SK-N-SH (cell line): ENCODE results near the gene TUBB1. TPM values are rescaled to one million over a fixed set of nuclear protein-coding genes. Genes with fewer than 3 reads are reported as not detected.

ENCODE experiments used
- CTCF ChIA-PET: fragments of 300-600, 350-600 bp; formaldehyde crosslinking; extraction: SDS; loops from one replicate; lab custom pipeline; 2021; lab: Yijun Ruan, JAX
- POLR2A ChIA-PET: fragments of 350-600 bp; sonication (Branson Sonifier 250); formaldehyde crosslinking; extraction: SDS; loops from one replicate; lab custom pipeline; 2020; ENCODE audit warnings: antibody characterized with exemption, inconsistent platforms; lab: Yijun Ruan, JAX
- DNase-seq: peaks from one replicate; pipeline ENCODE4 v3.0.0; 2012
- H2AFZ ChIP-seq: fragments of 200-600 bp; sonication (generic); 2 replicates; pipeline ENCODE4 v1.8.1; 2016; ENCODE audit warnings: antibody characterized with exemption, mild to moderate bottlenecking, low read depth
- H3F3A ChIP-seq: fragments of 200-600 bp; sonication (generic); replicated peaks from 2 replicates; pipeline ENCODE3; 2016; ENCODE audit warnings: antibody characterized with exemption, mild to moderate bottlenecking; ENCODE audit not compliant: insufficient read depth
- H3K27ac ChIP-seq, 2 experiments: fragments of 200-500 bp in 1 of 2; fragments of 200-600 bp in 1 of 2; sonication (Bioruptor generic) in 1 of 2; sonication (generic), shearing (Covaris generic) in 1 of 2; 2 replicates each; pipeline versions ENCODE4 v1.5.1 to v1.6.1; 2014 to 2016; ENCODE audit warnings: low read depth in 2 of 2, inconsistent platforms in 1 of 2, low read length in 1 of 2, mild to moderate bottlenecking in 1 of 2, mixed read lengths in 1 of 2
- H3K27me3 ChIP-seq: fragments of 200-600 bp; sonication (generic), shearing (Covaris generic); 2 replicates; pipeline ENCODE4 v1.6.1; 2016; ENCODE audit warnings: mixed run types; ENCODE audit not compliant: insufficient read depth
- H3K36me3 ChIP-seq, 2 experiments: fragments of 200-500 bp in 1 of 2; fragments of 200-600 bp in 1 of 2; sonication (Bioruptor generic) in 1 of 2; sonication (generic) in 1 of 2; replicated peaks in 1 of 2; 2 replicates each; pipeline versions ENCODE3 to v1.5.1; 2014 to 2016; ENCODE audit warnings: low read length in 1 of 2, mild to moderate bottlenecking in 1 of 2; ENCODE audit not compliant: insufficient read depth in 2 of 2, control insufficient read depth in 1 of 2
- H3K4me1 ChIP-seq, 2 experiments: fragments of 200-500 bp in 1 of 2; fragments of 200-600 bp in 1 of 2; sonication (Bioruptor generic) in 1 of 2; sonication (generic), shearing (Covaris generic) in 1 of 2; 2 replicates each; pipeline versions ENCODE4 v1.5.1 to v1.6.1; 2014 to 2016; ENCODE audit warnings: low read depth in 1 of 2, low read length in 1 of 2, mixed run types in 1 of 2; ENCODE audit not compliant: insufficient read depth in 2 of 2, control insufficient read depth in 1 of 2
- H3K4me2 ChIP-seq: fragments of 200-600 bp; sonication (generic), shearing (Covaris generic); 2 replicates; pipeline ENCODE4 v1.6.1; 2017; ENCODE audit warnings: mixed run types
- H3K4me3 ChIP-seq, 2 experiments: fragments of 200-500 bp in 1 of 2; fragments of 200-600 bp in 1 of 2; sonication (Bioruptor generic) in 1 of 2; sonication (generic), shearing (Covaris generic) in 1 of 2; 2 replicates each; pipeline versions ENCODE4 v1.5.1 to v1.8.1; 2014 to 2016; ENCODE audit warnings: low read depth in 2 of 2, inconsistent platforms in 1 of 2, low read length in 1 of 2, mild to moderate bottlenecking in 1 of 2, mixed read lengths in 1 of 2, moderate library complexity in 1 of 2
- H3K79me2 ChIP-seq: fragments of 200-600 bp; sonication (generic); 2 replicates; pipeline ENCODE4 v1.8.1; 2017; ENCODE audit warnings: mild to moderate bottlenecking; ENCODE audit not compliant: insufficient read depth
- H3K9ac ChIP-seq: fragments of 200-600 bp; sonication (generic); 2 replicates; pipeline ENCODE4 v1.6.1; 2017; ENCODE audit warnings: mixed run types
- H3K9me2 ChIP-seq: fragments of 200-600 bp; sonication (generic); 2 replicates; pipeline ENCODE4 v1.6.1; 2017; ENCODE audit warnings: mixed run types
- H3K9me3 ChIP-seq: fragments of 200-600 bp; sonication (generic); 2 replicates; pipeline ENCODE4 v1.6.1; 2017; ENCODE audit warnings: mixed run types, mild to moderate bottlenecking, moderate library complexity
- H4K20me1 ChIP-seq: fragments of 200-600 bp; sonication (generic); 2 replicates; pipeline ENCODE4 v1.6.1; 2017; ENCODE audit warnings: mild to moderate bottlenecking, mixed run types; ENCODE audit not compliant: insufficient read depth
- EZH2phosphoT487 ChIP-seq: fragments of 200-600 bp; sonication (generic); IDR thresholded peaks from 2 replicates; pipeline ENCODE4 v1.6.1; 2017; ENCODE audit warnings: low read depth, mixed run types, mild to moderate bottlenecking, antibody characterized with exemption, moderate library complexity, borderline replicate concordance
- FOSL2 ChIP-seq: IDR thresholded peaks from 2 replicates; pipeline ENCODE4 v1.4.0; 2012; ENCODE audit warnings: low read depth, mild to moderate bottlenecking, moderate library complexity, borderline replicate concordance
- FOXJ3 ChIP-seq: sonication (generic); formaldehyde crosslinking; IDR thresholded peaks from 2 replicates; pipeline ENCODE4 v1.5.1; 2020; ENCODE audit warnings: mild to moderate bottlenecking, missing genetic modification reagents
- FOXM1 ChIP-seq: IDR thresholded peaks from 2 replicates; pipeline ENCODE4 v1.4.0; 2012; ENCODE audit warnings: low read depth, mild to moderate bottlenecking
- GABPA ChIP-seq: IDR thresholded peaks from 2 replicates; pipeline ENCODE4 v1.4.0; 2012; ENCODE audit warnings: low read depth, mild to moderate bottlenecking
- NRF1 ChIP-seq: IDR thresholded peaks from 2 replicates; pipeline ENCODE4 v1.6.1; 2012; ENCODE audit warnings: low read depth, mild to moderate bottlenecking, low read length
- RFX5 ChIP-seq: IDR thresholded peaks from 2 replicates; pipeline ENCODE4 v1.6.1; 2012; ENCODE audit warnings: mild to moderate bottlenecking, improper control_type of control experiment, low read length
- SMC3 ChIP-seq: IDR thresholded peaks from 2 replicates; pipeline ENCODE4 v1.6.1; 2012; ENCODE audit warnings: low read depth, low read length, improper control_type of control experiment
- TEAD4 ChIP-seq: IDR thresholded peaks from 2 replicates; pipeline ENCODE4 v1.4.0; 2012; ENCODE audit warnings: mild to moderate bottlenecking, borderline replicate concordance; ENCODE audit not compliant: insufficient read depth
- WGBS: methylation state at CpG from one replicate; pipeline ENCODE4 v1.1.6; 2017; ENCODE audit warnings: low lambda C conversion rate; 5-methylcytosine and 5-hydroxymethylcytosine counted together
- polyA plus RNA-seq, 3 experiments: library from polyadenylated mRNA; depleted of rRNA; stranded (reverse); fragments of >200 nt; gene quantifications; 2 replicates each; pipeline ENCODE4 v1.2.3, GENCODE V29; 2012
- TF ChIP-seq, protein P1 (sequence below): IDR thresholded peaks from 2 replicates; pipeline ENCODE4; 2012
- TF ChIP-seq, protein P2 (sequence below): fragments of 150-350 bp; IDR thresholded peaks from 2 replicates; pipeline ENCODE4 v1.6.1; 2017; ENCODE audit warnings: antibody characterized with exemption, low read length, low read depth, borderline replicate concordance

The TUBB1 gene
- polyA plus RNA-seq, 1 of the 3 experiments (the other 2 are of a cell fraction) = not detected

DNA sequence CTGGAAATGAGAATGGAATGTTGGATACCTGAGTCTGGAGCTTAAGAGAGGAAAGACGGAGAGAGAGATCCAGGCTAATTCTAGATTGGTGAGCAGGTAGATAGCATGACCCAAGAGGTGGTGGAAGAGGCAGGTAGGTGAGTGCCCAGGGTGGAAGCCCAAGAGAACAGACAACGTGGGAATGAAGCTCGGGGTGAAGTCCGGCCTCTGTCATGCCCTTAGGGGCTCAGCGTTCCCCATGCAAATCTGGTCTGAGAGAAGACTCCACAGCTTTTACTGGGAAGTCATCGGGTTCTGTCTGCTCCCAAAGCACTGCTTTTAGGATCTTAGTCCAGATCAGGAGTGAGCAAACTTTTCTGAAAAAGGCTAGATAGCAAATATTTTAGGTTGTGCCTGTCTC lies 34.5 kb upstream of the TUBB1 start:
- Histone ChIP-seq H3K27me3 (no peaks in the 10 kb centered on the region), H3K4me2 (no peak overlapping the region), H4K20me1 (peaks cover 24% of the 10 kb centered on the region), H3K9me3 (no peaks in the 10 kb centered on the region), H2AFZ (no peak overlapping the region), H3K4me3 (no peak overlapping the region), H3K27ac (peak overlapping the region in 1 of 2 experiments; percentile 40; a peak in 1 of 4 replicates), H3K79me2 (peaks cover 56% of the 10 kb centered on the region), H3F3A (no peaks in the 10 kb centered on the region), H3K4me1 (peaks cover 9 to 53% of the 10 kb centered on the region in 2 experiments; a peak in 3 of 4 replicates), H3K36me3 (peaks cover 28 to 36% of the 10 kb centered on the region in 2 experiments), H3K9ac (no peak overlapping the region), H3K9me2 (no peaks in the 10 kb centered on the region)
- ChIA-PET POLR2A (interaction anchor here (0.8 to 0.9 kb wide), 2 partner anchors 47 to 96 kb away, joined by 3 to 6 read pairs; partner anchors contain the start of gene ATP5F1E), CTCF (interaction anchor here (0.8 to 1.0 kb wide), 2 partner anchors 32 to 420 kb away, joined by 3 to 4 read pairs; no protein-coding TSS in a partner anchor)
- no peak for DNase-seq
- TF ChIP-seq SMC3 (no peak), FOXM1 (no peak), TEAD4 (no peak)
- WGBS = 85% methylated on average over 6 of the region's 6 CpGs

DNA sequence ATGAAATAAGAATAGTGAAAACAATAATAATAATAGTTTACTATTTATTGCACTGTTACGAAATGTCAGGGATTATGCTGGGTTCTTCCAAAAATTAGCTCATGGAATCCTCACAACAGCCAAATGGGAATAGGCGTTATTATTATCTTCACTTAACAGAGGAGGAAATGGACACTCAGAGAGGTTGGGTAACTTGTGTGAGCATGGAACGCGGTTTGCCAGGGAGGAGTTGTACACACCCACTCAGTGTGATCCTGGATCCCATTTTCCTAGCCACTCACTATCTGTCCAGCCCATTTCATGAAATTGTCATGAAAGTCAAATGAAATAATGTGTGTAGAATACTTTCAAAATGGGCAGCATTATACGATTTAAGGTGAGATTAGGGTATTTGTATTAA lies 33.6 kb upstream of the TUBB1 start:
- Histone ChIP-seq H3K9me2 (no peaks in the 10 kb centered on the region), H2AFZ (no peak overlapping the region), H3F3A (no peaks in the 10 kb centered on the region), H3K36me3 (peaks cover 35 to 43% of the 10 kb centered on the region in 2 experiments), H3K79me2 (peaks cover 56% of the 10 kb centered on the region), H4K20me1 (peaks cover 24% of the 10 kb centered on the region), H3K9ac (no peak overlapping the region), H3K4me1 (peaks cover 9 to 53% of the 10 kb centered on the region in 2 experiments; a peak in 3 of 4 replicates), H3K9me3 (no peaks in the 10 kb centered on the region), H3K27ac (peak overlapping the region in 1 of 2 experiments; percentile 56; a peak in 1 of 4 replicates), H3K4me3 (no peak overlapping the region), H3K27me3 (no peaks in the 10 kb centered on the region), H3K4me2 (no peak overlapping the region)
- TF ChIP-seq, protein P1, sequence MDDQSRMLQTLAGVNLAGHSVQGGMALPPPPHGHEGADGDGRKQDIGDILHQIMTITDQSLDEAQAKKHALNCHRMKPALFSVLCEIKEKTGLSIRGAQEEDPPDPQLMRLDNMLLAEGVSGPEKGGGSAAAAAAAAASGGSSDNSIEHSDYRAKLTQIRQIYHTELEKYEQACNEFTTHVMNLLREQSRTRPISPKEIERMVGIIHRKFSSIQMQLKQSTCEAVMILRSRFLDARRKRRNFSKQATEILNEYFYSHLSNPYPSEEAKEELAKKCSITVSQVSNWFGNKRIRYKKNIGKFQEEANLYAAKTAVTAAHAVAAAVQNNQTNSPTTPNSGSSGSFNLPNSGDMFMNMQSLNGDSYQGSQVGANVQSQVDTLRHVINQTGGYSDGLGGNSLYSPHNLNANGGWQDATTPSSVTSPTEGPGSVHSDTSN = no peak
- TF ChIP-seq FOXJ3 (CRISPR knock-in tag) = no peak
- TF ChIP-seq, protein P2, sequence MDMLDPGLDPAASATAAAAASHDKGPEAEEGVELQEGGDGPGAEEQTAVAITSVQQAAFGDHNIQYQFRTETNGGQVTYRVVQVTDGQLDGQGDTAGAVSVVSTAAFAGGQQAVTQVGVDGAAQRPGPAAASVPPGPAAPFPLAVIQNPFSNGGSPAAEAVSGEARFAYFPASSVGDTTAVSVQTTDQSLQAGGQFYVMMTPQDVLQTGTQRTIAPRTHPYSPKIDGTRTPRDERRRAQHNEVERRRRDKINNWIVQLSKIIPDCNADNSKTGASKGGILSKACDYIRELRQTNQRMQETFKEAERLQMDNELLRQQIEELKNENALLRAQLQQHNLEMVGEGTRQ = no peak
- no peak for TF ChIP-seq EZH2phosphoT487
- TF ChIP-seq FOSL2 = no peak
- TF ChIP-seq GABPA = no peak
- TF ChIP-seq RFX5 = no peak
- TF ChIP-seq FOXM1 = no peak
- TF ChIP-seq NRF1 = no peak
- ChIA-PET POLR2A (no interaction called here), CTCF (interaction anchor here (1.0 kb wide), 1 partner anchor 419 kb away, joined by 3 read pairs; no protein-coding TSS in a partner anchor)
- no peak for DNase-seq
- WGBS = 95% methylated on average over 5 of the region's 5 CpGs
